Activated CD8-positive, alpha-beta memory T cell treated with anti-CD3 and anti-CD28 coated beads for 24 hours (primary cell): ENCODE data around the gene GPX4.

Source experiments
- DNase-seq: peaks from one replicate; pipeline ENCODE4 v3.0.0-alpha.2; 2020

GPX4 gene

DNA sequence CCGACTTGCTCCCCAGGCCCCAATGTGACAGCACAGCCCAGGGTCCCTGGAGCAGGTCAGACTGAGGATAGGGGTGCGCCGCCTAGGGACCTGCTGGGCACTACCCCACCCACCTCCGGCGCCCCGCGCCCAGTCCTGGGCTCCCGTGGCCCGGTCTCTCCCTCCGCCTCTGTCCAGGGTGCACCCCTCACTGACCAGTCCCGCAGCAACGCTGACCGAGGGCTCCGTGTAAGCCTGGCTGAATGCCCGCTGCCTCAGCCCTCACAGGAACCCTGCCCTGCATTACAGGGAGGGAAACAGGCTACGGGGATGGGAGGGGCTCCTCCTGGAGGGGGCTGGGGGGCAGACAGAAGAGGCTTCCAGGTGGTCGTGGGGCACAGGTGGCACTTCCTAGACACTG is 31.7 kb downstream of the GPX4 start:
- DNase-seq = no peak

- DNase-seq = no peak
Observed at GRCh38 chr19:1136201-1136600, 32.4 kb downstream of the GPX4 start.

- DNase-seq = no peak
Observed at GRCh38 chr19:1136621-1137317, 33.0 kb downstream of the GPX4 start.

GRCh38 chr19:1138121-1138520 is 34.3 kb downstream of the GPX4 start:
- no peak for DNase-seq

GRCh38 chr19:1139126-1139525 is 35.3 kb downstream of the GPX4 start:
- DNase-seq = no peak

GRCh38 chr19:1140272-1141027 is 36.7 kb downstream of the GPX4 start:
- no peak for DNase-seq

GRCh38 chr19:1141944-1142343 is 38.1 kb downstream of the GPX4 start:
- DNase-seq = no peak

DNA sequence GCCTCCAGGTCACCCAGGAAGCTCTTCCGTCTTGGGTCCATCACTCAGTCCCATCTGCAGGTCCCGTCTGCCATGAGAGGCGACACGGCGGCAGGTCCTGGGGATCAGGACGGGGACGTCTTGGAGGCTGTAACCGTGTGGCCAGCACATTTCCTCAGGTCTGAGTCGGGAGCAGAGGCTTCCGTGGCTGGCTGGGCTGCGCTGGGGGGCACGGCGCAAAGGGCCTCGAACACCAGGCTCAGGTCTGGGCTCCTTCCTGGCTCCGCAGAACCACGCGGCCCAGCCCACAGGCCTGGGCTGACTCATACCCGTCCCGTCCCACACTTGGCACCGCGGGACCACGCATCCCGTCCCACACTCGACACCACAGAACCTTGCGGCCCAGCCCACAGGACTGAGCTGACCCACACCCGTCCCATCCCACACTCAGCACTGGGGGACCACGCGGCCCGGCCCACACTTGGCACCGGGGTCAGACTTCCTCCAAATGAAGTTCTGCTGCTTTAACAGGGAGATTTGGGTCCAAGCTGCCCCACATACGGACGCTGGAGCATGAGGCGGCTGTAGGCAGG is 40.1 kb downstream of the GPX4 start:
- DNase-seq = no peak

GRCh38 chr19:1144741-1145140 is 40.9 kb downstream of the GPX4 start:
- DNase-seq = no peak

DNA sequence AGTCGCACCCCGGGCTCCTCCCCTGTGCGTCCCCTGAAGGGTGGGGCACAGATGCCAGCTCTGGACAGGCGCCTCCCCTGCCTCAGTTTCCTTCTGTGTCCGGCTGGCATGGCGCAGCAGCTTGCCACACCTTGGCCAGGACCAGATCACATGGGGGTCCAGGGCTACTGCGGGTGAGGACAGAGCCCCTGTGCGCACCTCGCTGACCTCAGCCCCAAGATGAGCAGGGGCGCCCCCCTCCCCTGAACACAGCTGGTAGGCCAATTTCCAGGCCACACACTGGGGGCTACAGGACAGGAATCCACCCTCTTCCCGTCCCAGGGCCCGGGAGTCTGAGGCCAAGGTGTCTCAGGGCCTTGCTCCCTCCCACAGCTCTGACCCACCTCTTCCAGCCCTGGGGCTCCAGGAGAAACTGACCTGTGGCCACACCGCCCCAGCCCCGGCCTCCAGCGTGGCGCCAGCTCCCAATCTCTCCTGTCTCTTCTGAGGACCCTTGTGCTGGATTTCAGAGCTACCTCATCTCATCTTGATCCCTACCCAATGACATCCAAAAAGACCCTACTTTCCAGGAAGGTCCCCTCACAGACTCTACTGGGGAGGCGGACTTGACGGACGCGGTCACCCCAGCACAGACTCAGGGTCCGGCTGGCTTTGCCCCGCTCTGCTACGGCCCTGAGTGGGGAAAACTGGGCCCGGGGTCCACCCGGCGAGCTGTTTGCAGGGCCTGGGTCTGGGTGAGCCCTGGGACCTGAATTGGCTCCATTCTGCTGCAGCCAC is 42.0 kb downstream of the GPX4 start:
- DNase-seq = no peak

GRCh38 chr19:1146412-1146699 is 42.6 kb downstream of the GPX4 start:
- no peak for DNase-seq

- DNase-seq = no peak
Observed at GRCh38 chr19:1146858-1147780, 43.3 kb downstream of the GPX4 start.

GRCh38 chr19:1147934-1148549 is 44.2 kb downstream of the GPX4 start:
- no peak for DNase-seq

DNA sequence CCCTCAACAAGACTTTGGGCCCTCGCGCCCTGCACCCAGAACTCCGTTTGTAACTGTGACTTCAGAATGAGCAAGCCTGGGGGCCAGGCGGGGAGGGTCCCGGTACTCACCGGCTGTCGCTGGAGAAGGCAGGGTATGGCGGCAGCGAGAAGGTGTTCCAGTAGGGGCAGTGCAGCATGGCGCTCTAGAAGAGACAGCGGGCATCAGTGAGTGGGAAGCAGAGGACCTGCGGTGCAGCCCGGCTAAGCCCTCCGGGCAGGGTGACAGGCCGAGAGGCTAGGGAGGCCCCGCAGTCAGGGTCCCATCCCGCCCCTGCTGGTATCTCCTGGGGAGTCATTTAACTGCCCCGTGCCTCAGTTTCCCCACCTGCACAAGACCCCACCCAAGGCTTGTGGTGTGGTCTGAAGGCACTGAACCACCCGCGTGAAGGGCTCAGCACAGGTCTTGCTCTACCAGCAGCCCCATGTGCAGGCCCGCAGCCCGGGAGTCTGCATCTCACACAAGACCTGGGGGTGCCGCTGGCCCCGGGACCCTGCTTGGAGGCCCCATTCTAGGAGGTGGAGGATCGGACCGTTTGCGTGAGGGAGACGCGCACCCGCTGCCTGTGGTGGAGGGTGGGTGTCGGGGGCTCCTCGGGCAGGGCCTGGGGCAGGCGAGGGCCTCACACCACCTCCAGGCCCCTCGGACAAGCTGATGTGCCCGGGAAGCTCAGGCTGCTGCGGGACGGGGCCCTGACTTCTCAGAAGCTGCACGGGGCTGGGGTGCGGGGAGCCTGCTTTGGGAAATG is 45.7 kb downstream of the GPX4 start:
- no peak for DNase-seq

- DNase-seq = no peak
Observed at GRCh38 chr19:1150333-1151036, 46.7 kb downstream of the GPX4 start.

DNA sequence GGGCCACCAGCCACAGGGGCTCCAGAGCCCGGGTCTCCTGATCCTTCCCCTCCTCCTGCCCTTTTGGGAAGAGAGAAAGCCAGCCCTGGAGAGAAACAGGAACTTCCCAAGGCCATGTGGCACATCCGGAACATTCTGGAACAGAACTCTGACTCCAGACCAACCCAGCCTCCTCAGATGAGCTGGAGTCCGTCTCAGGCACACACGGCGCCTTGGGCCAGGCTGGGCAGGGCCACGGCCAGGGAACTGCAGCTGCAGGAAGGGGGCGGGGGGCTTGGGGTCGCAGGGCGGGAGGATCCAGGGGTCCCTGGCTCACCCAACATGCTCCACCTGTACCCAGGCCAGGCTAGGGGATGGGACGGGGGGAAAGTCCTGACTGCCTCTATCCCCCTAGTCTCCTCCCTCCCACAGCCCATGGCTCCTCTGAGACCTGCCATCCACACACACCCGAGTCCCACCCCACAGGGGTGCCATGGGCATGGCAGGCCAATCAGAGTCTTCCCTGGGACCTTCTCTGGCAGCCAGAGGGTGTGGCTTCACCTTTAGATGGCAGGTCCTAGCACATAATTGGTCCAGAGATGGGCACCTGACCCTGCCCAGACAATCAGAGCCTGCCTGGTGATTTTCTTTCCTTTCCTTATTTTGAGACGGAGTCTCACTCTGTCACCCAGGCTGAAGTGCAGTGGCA is 47.4 kb downstream of the GPX4 start:
- DNase-seq = no peak

DNA sequence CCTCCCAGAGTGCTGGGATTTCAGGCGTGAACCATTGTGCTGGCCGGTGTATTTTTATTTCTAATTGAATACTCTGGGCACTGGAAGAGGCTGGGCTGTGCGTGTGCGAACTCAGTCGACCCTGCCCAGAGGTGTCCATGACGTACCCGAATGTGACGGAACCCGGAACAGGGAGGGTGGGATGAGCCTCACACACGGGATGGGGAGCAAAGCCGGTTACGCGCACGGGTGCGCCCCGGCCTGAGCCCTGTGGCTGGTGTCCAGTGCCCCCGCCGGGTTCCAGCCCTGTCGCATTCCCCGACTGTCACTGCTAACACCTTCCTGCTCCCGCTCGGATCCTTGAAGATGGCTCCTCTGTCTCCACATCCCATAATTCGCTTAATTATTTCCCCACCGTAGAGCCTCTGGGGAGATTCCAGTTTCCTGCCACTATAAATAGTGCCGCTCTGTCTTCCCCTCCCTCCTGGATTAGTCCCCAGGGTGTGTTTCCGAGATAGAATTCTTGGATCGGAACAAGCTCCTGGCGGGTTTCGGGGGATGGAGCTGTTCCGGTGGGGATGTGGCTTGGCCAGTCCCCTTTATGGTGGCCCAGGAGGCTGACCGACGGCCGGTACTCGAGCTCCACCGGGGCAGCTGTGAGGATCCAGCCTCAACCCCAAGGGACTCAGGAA is 48.3 kb downstream of the GPX4 start:
- DNase-seq = no peak

DNA sequence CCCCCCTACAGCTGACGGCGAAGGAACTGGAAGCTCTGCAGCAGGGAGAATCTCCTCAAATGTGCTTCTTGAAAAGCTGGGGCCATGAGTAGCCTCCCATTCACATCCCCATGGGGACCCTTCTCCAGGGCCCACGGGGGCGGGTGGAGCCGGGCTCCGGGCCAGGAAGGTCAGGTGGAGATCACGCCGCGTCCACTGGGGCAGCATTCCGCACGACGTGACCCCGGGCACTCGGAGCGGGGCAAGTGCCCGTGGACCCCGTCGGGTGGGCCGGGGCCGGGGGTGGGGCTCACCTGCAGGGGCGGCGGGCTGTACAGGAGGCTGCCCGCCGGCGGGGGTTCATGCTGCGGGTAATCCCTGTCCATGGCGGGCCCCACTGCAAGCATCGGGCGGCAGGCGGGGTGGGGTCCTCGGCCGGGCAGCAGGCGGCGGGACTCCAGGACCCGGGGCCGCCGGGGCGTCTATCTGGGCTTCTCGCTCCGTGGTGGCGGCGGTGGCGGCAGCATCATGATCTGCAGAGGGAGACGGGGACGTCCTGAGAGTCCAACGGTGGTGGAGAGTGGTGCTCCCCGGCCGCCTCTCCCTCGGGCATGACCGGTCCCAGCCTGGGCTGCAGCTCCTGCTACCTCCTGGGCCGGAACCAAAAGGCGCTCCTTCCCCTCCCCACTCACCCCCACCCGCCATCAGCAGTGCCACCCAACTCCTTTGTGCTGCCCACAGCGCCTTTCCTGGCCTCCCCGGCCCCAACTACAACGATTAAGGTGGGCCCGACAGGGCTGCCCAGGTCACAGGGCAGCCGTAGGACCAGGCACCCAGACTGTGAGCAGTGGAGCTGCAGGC is 50.3 kb downstream of the GPX4 start:
- no peak for DNase-seq
